ENCODE measurements around the gene CCDC188.

The CCDC188 gene

GRCh38 chr22:20127869-20128618, 22.8 kb downstream of the CCDC188 start:
- Histone ChIP-seq H3K4me1 (ENCODE audit: control insufficient read depth, insufficient read depth, low read length) (peaks cover 3% of the 10 kb centered on the region; the same call in 1 of the 2 replicates), H3K4me3 (ENCODE audit: low read depth, low read length) (no peak overlapping the region), H3K9me3 (ENCODE audit: control insufficient read depth, insufficient read depth, low read depth, low read length) (no peaks in the 10 kb centered on the region), H3K36me3 (ENCODE audit: control insufficient read depth in 2 of 2, insufficient read depth in 1 of 2, low read length in 2 of 2) (peaks cover 7 to 55% of the 10 kb centered on the region in 2 experiments; a peak in 2 of 3 replicates), H3K27ac (ENCODE audit: extremely low read depth, low read depth, low read length) (no peak overlapping the region)
- CTCF ChIA-PET: interaction anchor here (0.5 to 0.6 kb wide), 2 partner anchors 20 to 103 kb away, joined by 3 read pairs; no protein-coding TSS in a partner anchor
- POLR2A ChIA-PET: interaction anchor here (1.2 to 4.9 kb wide), 2 partner anchors 9 to 15 kb away, joined by 4 to 62 read pairs; partner anchors contain the start of genes RANBP1 and TRMT2A
- no peak for TF ChIP-seq ZNF692 (tag by site-specific recombination; IDR thresholded peaks at IDR 0.05)
- no peak for TF ChIP-seq AEBP2 (tag by site-specific recombination; IDR thresholded peaks at IDR 0.05; ENCODE audit: borderline replicate concordance)
- TF ChIP-seq KLF10 (tag by site-specific recombination; IDR thresholded peaks at IDR 0.05): no peak
- TF ChIP-seq ZNF292 (tag by site-specific recombination; IDR thresholded peaks at IDR 0.05; ENCODE audit: borderline replicate concordance, low read depth): no peak
- no peak for TF ChIP-seq ZNF214 (tag by site-specific recombination; IDR thresholded peaks at IDR 0.05; ENCODE audit: borderline replicate concordance)
- TF ChIP-seq SCRT1 (tag by site-specific recombination; IDR thresholded peaks at IDR 0.05; ENCODE audit: borderline replicate concordance): no peak
- no peak for TF ChIP-seq ZFP41 (tag by site-specific recombination; IDR thresholded peaks at IDR 0.05; ENCODE audit: borderline replicate concordance)
- peak; percentile 76 for TF ChIP-seq ZNF664 (tag by site-specific recombination; IDR thresholded peaks at IDR 0.05)
- TF ChIP-seq ZBTB26 (tag by site-specific recombination; optimal IDR thresholded peaks at IDR 0.05): no peak
- 0 out of 2 replicates have a peak, but pooled peaks have one; percentile 20 for TF ChIP-seq HIC1 (tag by site-specific recombination; IDR thresholded peaks at IDR 0.05)
- TF ChIP-seq ZNF155 (tag by site-specific recombination; IDR thresholded peaks at IDR 0.05): no peak
- TF ChIP-seq ZNF280C (tag by site-specific recombination; IDR thresholded peaks at IDR 0.05): no peak
- no peak for TF ChIP-seq ZNF146 (tag by site-specific recombination; IDR thresholded peaks at IDR 0.05)
- TF ChIP-seq CTCF (tag by site-specific recombination; IDR thresholded peaks at IDR 0.05): no peak
- no peak for TF ChIP-seq ZNF18 (tag by site-specific recombination; IDR thresholded peaks at IDR 0.05)
- TF ChIP-seq HOXA7 (CRISPR knock-in tag; IDR thresholded peaks at IDR 0.05; ENCODE audit: borderline replicate concordance): no peak
- TF ChIP-seq ELK4 (IDR thresholded peaks at IDR 0.05; ENCODE audit: borderline replicate concordance, low read depth, low read length): no peak
- TF ChIP-seq ZFHX2 (tag by site-specific recombination; conservative IDR thresholded peaks at IDR 0.05): peak; percentile 33; the same call in 1 of the 2 replicates
- no peak for TF ChIP-seq ZNF791 (tag by site-specific recombination; IDR thresholded peaks at IDR 0.05)
